ENCODE measurements around the gene PEX26. TPM values are rescaled to one million over a fixed set of nuclear protein-coding genes. Genes with fewer than 3 reads are reported as not detected.
"Not testable (repeated sequence)": the region's sequence is repeated elsewhere in the genome, so short reads cannot be mapped to it uniquely, and the experiment has no call there.

Gene PEX26
- total RNA-seq, 1 donor from 2014 or later: 22.8 TPM

GRCh38 chr22:18056161-18056666 lies 21.6 kb upstream of the PEX26 start:
- peak; percentile 76 for DNase-seq (ENCODE audit: low read depth)

GRCh38 chr22:18056807-18057474 lies 20.8 kb upstream of the PEX26 start:
- peak; percentile 28 for DNase-seq (ENCODE audit: low read depth)

GRCh38 chr22:18057568-18058209 lies 20.1 kb upstream of the PEX26 start:
- DNase-seq (ENCODE audit: low read depth): peak; percentile 81

GRCh38 chr22:18058371-18059093 lies 19.3 kb upstream of the PEX26 start:
- DNase-seq (ENCODE audit: low read depth): no peak

- no peak for DNase-seq (ENCODE audit: low read depth)
These were observed 18.7 kb upstream of the PEX26 start for GRCh38 chr22:18059094-18059417.

- DNase-seq (ENCODE audit: low read depth): no peak
These were observed 18.3 kb upstream of the PEX26 start for GRCh38 chr22:18059473-18059872.

GRCh38 chr22:18059991-18060390 lies 17.8 kb upstream of the PEX26 start:
- no peak for DNase-seq (ENCODE audit: low read depth)

- DNase-seq (ENCODE audit: low read depth): peak; percentile 54
These were observed 16.9 kb upstream of the PEX26 start for GRCh38 chr22:18060646-18061620.

GRCh38 chr22:18062421-18062820 lies 15.4 kb upstream of the PEX26 start:
- DNase-seq (ENCODE audit: low read depth): no peak

- DNase-seq (ENCODE audit: low read depth): no peak
These were observed 14.5 kb upstream of the PEX26 start for GRCh38 chr22:18063306-18063705.

- DNase-seq (ENCODE audit: low read depth): not testable (repeated sequence)
These were observed 14.1 kb upstream of the PEX26 start for GRCh38 chr22:18063715-18064114.

- DNase-seq (ENCODE audit: low read depth): no peak
These were observed 13.2 kb upstream of the PEX26 start for GRCh38 chr22:18064636-18065035.

- no peak for DNase-seq (ENCODE audit: low read depth)
These were observed 12.5 kb upstream of the PEX26 start for GRCh38 chr22:18065256-18065655.

- DNase-seq (ENCODE audit: low read depth): no peak
These were observed 11.5 kb upstream of the PEX26 start for GRCh38 chr22:18066181-18066859.

- no peak for DNase-seq (ENCODE audit: low read depth)
These were observed 10.7 kb upstream of the PEX26 start for GRCh38 chr22:18067121-18067520.

- peak; percentile 24 for DNase-seq (ENCODE audit: low read depth)
These were observed 10.0 kb upstream of the PEX26 start for GRCh38 chr22:18067548-18068341.

GRCh38 chr22:18068381-18068988 lies 9.3 kb upstream of the PEX26 start:
- peak; percentile 63 for DNase-seq (ENCODE audit: low read depth)

- no peak for DNase-seq (ENCODE audit: low read depth)
These were observed 8.7 kb upstream of the PEX26 start for GRCh38 chr22:18069041-18069440.

- DNase-seq (ENCODE audit: low read depth): no peak
These were observed 7.7 kb upstream of the PEX26 start for GRCh38 chr22:18070041-18070440.
